Uterus (tissue), 4 donors: ENCODE results near the gene SP6. TPM values are rescaled to one million over a fixed set of nuclear protein-coding genes. Genes with fewer than 3 reads are reported as not detected.

ENCODE experiments used
- DNase-seq, 2 donors: peaks; one replicate each; pipeline ENCODE4 v3.0.0-alpha.2; 2019 to 2020
- H3K27ac ChIP-seq, 2 donors: fragments of 200-600 bp; sonication (generic); 1 replicate in 1 of 2; 2 replicates in 1 of 2; pipeline ENCODE4 v1.5.1; 2016 to 2018
- H3K27me3 ChIP-seq, 2 donors: fragments of 200-600 bp; sonication (generic); one replicate each; pipeline ENCODE4 v1.5.1; 2018 to 2019; ENCODE audit warnings: control low read depth in 1 of 2
- H3K36me3 ChIP-seq, 2 donors: fragments of 200-600 bp; sonication (generic); one replicate each; pipeline ENCODE4 v1.5.1; 2019; ENCODE audit warnings: control low read depth in 1 of 2
- H3K4me1 ChIP-seq, 2 donors: fragments of 200-600 bp; sonication (generic); one replicate each; pipeline ENCODE4 v1.5.1; 2018 to 2019; ENCODE audit warnings: control low read depth in 1 of 2
- H3K4me3 ChIP-seq, 2 donors: fragments of 200-600 bp; sonication (generic); 1 replicate in 1 of 2; 2 replicates in 1 of 2; pipeline ENCODE4 v1.5.1; 2018 to 2019; ENCODE audit warnings: mild to moderate bottlenecking in 1 of 2
- H3K9me3 ChIP-seq, 2 donors: fragments of 200-600 bp; sonication (generic); one replicate each; pipeline ENCODE4 v1.5.1; 2019; ENCODE audit warnings: control low read depth in 1 of 2
- CTCF ChIP-seq, 4 experiments: fragments of 200-600 bp in 2 of 4; fragments of 450-650 bp in 2 of 4; sonication (generic) in 2 of 4; IDR thresholded peaks; one replicate each; pipeline ENCODE4 v1.5.1; 2016 to 2019; ENCODE audit warnings: antibody characterized with exemption in 4 of 4, mild to moderate bottlenecking in 2 of 4, moderate library complexity in 1 of 4
- POLR2A ChIP-seq, 2 donors: fragments of 450-650 bp; IDR thresholded peaks; one replicate each; pipeline ENCODE4 v1.6.1; 2016; ENCODE audit warnings: antibody characterized with exemption in 2 of 2, mild to moderate bottlenecking in 1 of 2, moderate library complexity in 1 of 2
- intact Hi-C: fragments of 100-400 bp; cut with DNase I; formaldehyde crosslinking; loops from one replicate; pipeline ENCODE4 v1.15.1; 2023; ENCODE audit warnings: low total_unique reads
- total RNA-seq, 4 donors: library from RNA; depleted of rRNA in 3 of 4; stranded (reverse); fragments of >200 nt in 3 of 4; gene quantifications; one replicate each; pipeline versions ENCODE4 v1.1.0 to v1.2.4, GENCODE V29; 2014 to 2023
- donor health status: DM: yes; HTN: yes; CAD: no.

SP6 gene
- total RNA-seq, 4 donors from 2014 or later, result 1.4 to 1.5 TPM; not detected in 2

- Histone ChIP-seq H3K4me1 (no peaks in the 10 kb centered on the region), H3K27me3 (peaks cover 5% of the 10 kb centered on the region in 2 donors), H3K27ac (no peak overlapping the region), H3K9me3 (no peaks in the 10 kb centered on the region), H3K36me3 (no peaks in the 10 kb centered on the region), H3K4me3 (no peak overlapping the region)
- TF ChIP-seq CTCF (IDR thresholded peaks at IDR 0.05) (no peak), POLR2A (IDR thresholded peaks at IDR 0.05) (no peak)
- DNase-seq, result no peak
- intact Hi-C loops, result no loop called here
These were observed 6.7 kb downstream of the SP6 start for GRCh38 chr17:47844227-47844626.

- DNase-seq, result no peak
- H3K9me3 ChIP-seq, result no peaks in the 10 kb centered on the region
- peaks cover 5% of the 10 kb centered on the region in 2 donors for H3K27me3 ChIP-seq
- H3K36me3 ChIP-seq, result no peaks in the 10 kb centered on the region
- no peak overlapping the region for H3K4me3 ChIP-seq
- no peak overlapping the region for H3K27ac ChIP-seq
- intact Hi-C loops, result no loop called here
- no peak for TF ChIP-seq POLR2A (IDR thresholded peaks at IDR 0.05)
- no peak for TF ChIP-seq CTCF (IDR thresholded peaks at IDR 0.05)
- H3K4me1 ChIP-seq, result no peaks in the 10 kb centered on the region
These were observed 7.6 kb downstream of the SP6 start for GRCh38 chr17:47843391-47843730.

- Histone ChIP-seq H3K27ac (peak overlapping the region; percentile 69 to 78), H3K9me3 (no peaks in the 10 kb centered on the region), H3K4me1 (no peaks in the 10 kb centered on the region), H3K4me3 (peak overlapping the region in 1 of 2 donors; percentile 68), H3K36me3 (no peaks in the 10 kb centered on the region), H3K27me3 (peaks cover 0 to 3% of the 10 kb centered on the region in 2 donors)
- TF ChIP-seq CTCF (IDR thresholded peaks at IDR 0.05) (no peak), POLR2A (IDR thresholded peaks at IDR 0.05) (no peak)
- no peak for DNase-seq
- intact Hi-C loops, result loop anchor here (2.0 kb wide), 1 partner anchor 49 kb away; no protein-coding TSS in a partner anchor
These were observed 9.3 kb downstream of the SP6 start for GRCh38 chr17:47841488-47842291.

GRCh38 chr17:47840742-47841487 is 10.0 kb downstream of the SP6 start, which contains the start of gene SCRN2:
Gene SCRN2 (minus strand): TSS chr17:47841273. CDS start chr17:47840843, 430 bp downstream.
- intact Hi-C loops, result loop anchor here (2.0 kb wide), 1 partner anchor 50 kb away; no protein-coding TSS in a partner anchor
- Histone ChIP-seq H3K9me3 (no peaks in the 10 kb centered on the region), H3K4me3 (peak within 1 kb of the TSS; percentile 59 to 68), H3K4me1 (no peaks in the 10 kb centered on the region), H3K27ac (peak within 1 kb of the TSS; percentile 69 to 78), H3K36me3 (no peaks in the 10 kb centered on the region), H3K27me3 (no peaks in the 10 kb centered on the region)
- peak; percentile 86 to 94 for DNase-seq
- TF ChIP-seq POLR2A (IDR thresholded peaks at IDR 0.05) (peak; percentile 9 to 30), CTCF (IDR thresholded peaks at IDR 0.05) (peak; percentile 94 to 99 (median 98))
